K562 (cell line): ENCODE results near the gene SIAE. TPM values are rescaled to one million over a fixed set of nuclear protein-coding genes. Genes with fewer than 3 reads are reported as not detected.

Experiments
- ATF7 ChIP-seq: fragments of 450-650 bp; IDR thresholded peaks from 2 replicates; pipeline ENCODE4 v1.7.1; 2014; ENCODE audit warnings: mild to moderate bottlenecking, moderate library complexity
- CBX3 ChIP-seq, 2 experiments: IDR thresholded peaks; 1 replicate in 1 of 2; 2 replicates in 1 of 2; pipeline ENCODE4 v1.6.1; 2012; ENCODE audit warnings: inconsistent platforms in 2 of 2, low read length in 2 of 2, borderline replicate concordance in 1 of 2, control low read depth in 1 of 2
- HDGF ChIP-seq: fragments of 450-650 bp; IDR thresholded peaks from 2 replicates; pipeline ENCODE4 v1.6.1; 2016
- PBX2 ChIP-seq, 2 experiments: IDR thresholded peaks in 1 of 2; conservative IDR thresholded peaks in 1 of 2; 2 replicates each; pipeline ENCODE4 v1.6.1; 2016; ENCODE audit warnings: low read depth in 2 of 2, mild to moderate bottlenecking in 1 of 2, missing compliant biosample characterization in 1 of 2, missing genetic modification characterization in 1 of 2, moderate library complexity in 1 of 2
- SUPT5H ChIP-seq: fragments of 450-650 bp; IDR thresholded peaks from 2 replicates; pipeline ENCODE4 v1.6.1; 2016
- TARDBP ChIP-seq: fragments of 450-650 bp; IDR thresholded peaks from 2 replicates; pipeline ENCODE4 v1.6.1; 2016
- USF2 ChIP-seq: sonication (generic); formaldehyde crosslinking; IDR thresholded peaks from 2 replicates; pipeline ENCODE4 v1.5.0; 2020; ENCODE audit warnings: missing genetic modification reagents
- ZNF124 ChIP-seq: sonication (generic); formaldehyde crosslinking; IDR thresholded peaks from 2 replicates; pipeline ENCODE4 v1.8.1; 2022; ENCODE audit warnings: missing genetic modification reagents
- polyA plus RNA-seq, 8 experiments: library from polyadenylated mRNA; depleted of rRNA in 4 of 8; stranded (reverse) in 5 of 8; unstranded in 3 of 8; fragments of >200 nt; fragmentation: Nextera tagmentation in 2 of 8; fragmentation: Illumina TruSeq in 1 of 8; extraction: Ambion mirVana in 2 of 8; extraction: Trizol in 1 of 8; gene quantifications; 2 replicates each; pipeline versions ENCODE4 v1.2.1 to v1.2.3, GENCODE V29; 2011 to 2014; ENCODE audit warnings: inconsistent platforms in 1 of 8, missing spikeins in 1 of 8
- total RNA-seq, 7 experiments: library from RNA; depleted of rRNA in 6 of 7; stranded (reverse); fragments of >200 nt in 6 of 7; fragmentation: Illumina TruSeq in 2 of 7; extraction: Trizol in 2 of 7; gene quantifications; 2 replicates each; pipeline versions ENCODE4 v1.2.1 to v1.2.3, GENCODE V29; 2011 to 2021; ENCODE audit warnings: low replicate concordance in 1 of 7
- TF ChIP-seq, protein P1 (sequence below): sonication (generic); IDR thresholded peaks from 2 replicates; pipeline ENCODE4 v1.6.1; 2016
- TF ChIP-seq, protein P2 (sequence below): fragments of 450-650 bp; IDR thresholded peaks from 2 replicates; pipeline ENCODE4 v1.6.1; 2016
- TF ChIP-seq, protein P3 (sequence below), 2 experiments: fragments of 450-650 bp; formaldehyde crosslinking in 1 of 2; IDR thresholded peaks; 2 replicates each; pipeline versions ENCODE4 v1.4.0 to v1.6.1; 2014 to 2020; ENCODE audit warnings: mild to moderate bottlenecking in 2 of 2, borderline replicate concordance in 1 of 2, low read depth in 1 of 2

SIAE gene
- total and polyA plus RNA-seq, 9 of the 15 experiments (the other 6 are each of a cell fraction or from before 2014, with no cell fraction given) = 0.89 to 9.6 (median 3.7) TPM

DNA sequence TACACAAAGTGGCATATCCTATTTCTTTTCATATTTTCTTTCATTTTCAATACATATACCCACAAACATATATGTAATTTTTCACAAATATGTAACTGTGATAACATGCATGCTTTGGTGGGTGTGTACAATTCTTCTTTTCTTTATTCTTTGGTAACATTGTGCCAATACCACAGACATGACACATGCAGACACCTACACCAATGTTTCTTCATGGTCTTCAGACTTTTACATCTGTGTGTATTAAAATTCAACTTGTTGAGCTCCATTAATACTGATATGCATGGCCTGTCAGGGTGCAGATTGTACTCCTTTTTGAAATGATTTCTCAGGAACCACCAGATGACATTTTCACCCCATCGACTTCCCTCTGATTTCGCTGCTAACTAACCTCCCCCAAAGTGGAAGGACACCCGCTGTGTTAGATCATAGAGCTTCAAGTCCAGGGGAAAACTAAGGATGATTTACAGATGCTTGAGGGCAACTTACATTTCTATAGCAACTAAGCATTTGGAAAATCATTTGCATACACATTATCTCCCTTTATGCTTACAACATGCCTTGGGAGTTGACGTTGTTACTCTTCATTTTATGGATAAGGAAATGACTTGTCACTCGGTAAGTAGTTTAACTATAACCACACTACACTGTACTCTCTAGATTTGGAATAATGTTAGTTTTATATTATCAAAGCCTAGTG is 72.8 kb downstream of the SIAE start (continued):
- TF ChIP-seq, protein P1, sequence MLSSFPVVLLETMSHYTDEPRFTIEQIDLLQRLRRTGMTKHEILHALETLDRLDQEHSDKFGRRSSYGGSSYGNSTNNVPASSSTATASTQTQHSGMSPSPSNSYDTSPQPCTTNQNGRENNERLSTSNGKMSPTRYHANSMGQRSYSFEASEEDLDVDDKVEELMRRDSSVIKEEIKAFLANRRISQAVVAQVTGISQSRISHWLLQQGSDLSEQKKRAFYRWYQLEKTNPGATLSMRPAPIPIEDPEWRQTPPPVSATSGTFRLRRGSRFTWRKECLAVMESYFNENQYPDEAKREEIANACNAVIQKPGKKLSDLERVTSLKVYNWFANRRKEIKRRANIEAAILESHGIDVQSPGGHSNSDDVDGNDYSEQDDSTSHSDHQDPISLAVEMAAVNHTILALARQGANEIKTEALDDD = peak; percentile 72
- TF ChIP-seq ZNF124 (CRISPR knock-in tag) (no peak), HDGF (no peak), SUPT5H (no peak), CBX3 (IDR thresholded peaks at IDR 0.05; ENCODE audit: borderline replicate concordance in 1 of 2, low read length in 2 of 2) (no peak), USF2 (CRISPR knock-in tag) (no peak), PBX2 (CRISPR knock-in tag; IDR thresholded peaks at IDR 0.05; ENCODE audit: low read depth) (no peak), PBX2 (tag; conservative IDR thresholded peaks at IDR 0.05; ENCODE audit: low read depth) (peak; percentile 74), ATF7 (no peak), TARDBP (no peak)
- TF ChIP-seq, protein P2, sequence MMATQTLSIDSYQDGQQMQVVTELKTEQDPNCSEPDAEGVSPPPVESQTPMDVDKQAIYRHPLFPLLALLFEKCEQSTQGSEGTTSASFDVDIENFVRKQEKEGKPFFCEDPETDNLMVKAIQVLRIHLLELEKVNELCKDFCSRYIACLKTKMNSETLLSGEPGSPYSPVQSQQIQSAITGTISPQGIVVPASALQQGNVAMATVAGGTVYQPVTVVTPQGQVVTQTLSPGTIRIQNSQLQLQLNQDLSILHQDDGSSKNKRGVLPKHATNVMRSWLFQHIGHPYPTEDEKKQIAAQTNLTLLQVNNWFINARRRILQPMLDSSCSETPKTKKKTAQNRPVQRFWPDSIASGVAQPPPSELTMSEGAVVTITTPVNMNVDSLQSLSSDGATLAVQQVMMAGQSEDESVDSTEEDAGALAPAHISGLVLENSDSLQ = 0 out of 2 replicates have a peak, but pooled peaks have one; percentile 6
- TF ChIP-seq, protein P3, sequence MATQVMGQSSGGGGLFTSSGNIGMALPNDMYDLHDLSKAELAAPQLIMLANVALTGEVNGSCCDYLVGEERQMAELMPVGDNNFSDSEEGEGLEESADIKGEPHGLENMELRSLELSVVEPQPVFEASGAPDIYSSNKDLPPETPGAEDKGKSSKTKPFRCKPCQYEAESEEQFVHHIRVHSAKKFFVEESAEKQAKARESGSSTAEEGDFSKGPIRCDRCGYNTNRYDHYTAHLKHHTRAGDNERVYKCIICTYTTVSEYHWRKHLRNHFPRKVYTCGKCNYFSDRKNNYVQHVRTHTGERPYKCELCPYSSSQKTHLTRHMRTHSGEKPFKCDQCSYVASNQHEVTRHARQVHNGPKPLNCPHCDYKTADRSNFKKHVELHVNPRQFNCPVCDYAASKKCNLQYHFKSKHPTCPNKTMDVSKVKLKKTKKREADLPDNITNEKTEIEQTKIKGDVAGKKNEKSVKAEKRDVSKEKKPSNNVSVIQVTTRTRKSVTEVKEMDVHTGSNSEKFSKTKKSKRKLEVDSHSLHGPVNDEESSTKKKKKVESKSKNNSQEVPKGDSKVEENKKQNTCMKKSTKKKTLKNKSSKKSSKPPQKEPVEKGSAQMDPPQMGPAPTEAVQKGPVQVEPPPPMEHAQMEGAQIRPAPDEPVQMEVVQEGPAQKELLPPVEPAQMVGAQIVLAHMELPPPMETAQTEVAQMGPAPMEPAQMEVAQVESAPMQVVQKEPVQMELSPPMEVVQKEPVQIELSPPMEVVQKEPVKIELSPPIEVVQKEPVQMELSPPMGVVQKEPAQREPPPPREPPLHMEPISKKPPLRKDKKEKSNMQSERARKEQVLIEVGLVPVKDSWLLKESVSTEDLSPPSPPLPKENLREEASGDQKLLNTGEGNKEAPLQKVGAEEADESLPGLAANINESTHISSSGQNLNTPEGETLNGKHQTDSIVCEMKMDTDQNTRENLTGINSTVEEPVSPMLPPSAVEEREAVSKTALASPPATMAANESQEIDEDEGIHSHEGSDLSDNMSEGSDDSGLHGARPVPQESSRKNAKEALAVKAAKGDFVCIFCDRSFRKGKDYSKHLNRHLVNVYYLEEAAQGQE (IDR thresholded peaks at IDR 0.05; ENCODE audit: borderline replicate concordance) = no peak
- TF ChIP-seq, protein P3 (CRISPR knock-in tag; IDR thresholded peaks at IDR 0.05; ENCODE audit: low read depth) = no peak
